ENCODE results near the gene GLYATL3.

Gene GLYATL3

GRCh38 chr6:49522710-49523593 lies 23.2 kb downstream of the GLYATL3 start:
- Histone ChIP-seq H3K4me1 (ENCODE audit: insufficient read depth, low read length, poor library complexity, severe bottlenecking) (no peaks in the 10 kb centered on the region), H3K4me2 (ENCODE audit: low read depth, low read length, poor library complexity, severe bottlenecking) (no peak overlapping the region), H3K9me2 (replicated peaks; ENCODE audit: low read depth, low read length) (no peaks in the 10 kb centered on the region), H3K27me3 (ENCODE audit: insufficient read depth, low read length, poor library complexity, severe bottlenecking) (no peaks in the 10 kb centered on the region), H2AFZ (ENCODE audit: low read length) (0 out of 2 replicates have a peak overlapping the region, but pooled peaks have one; percentile 6), H3K79me2 (ENCODE audit: insufficient read depth, low read length) (no peaks in the 10 kb centered on the region), H3K9me3 (ENCODE audit: insufficient read depth, low read depth, low read length) (no peaks in the 10 kb centered on the region), H3K4me3 (ENCODE audit: low read length, poor library complexity, severe bottlenecking) (no peak overlapping the region), H3K9ac (ENCODE audit: low read depth, low read length, poor library complexity, severe bottlenecking) (no peak overlapping the region), H4K20me1 (ENCODE audit: insufficient read depth, low read length, poor library complexity, severe bottlenecking) (no peaks in the 10 kb centered on the region), H3F3A (ENCODE audit: low read depth) (no peaks in the 10 kb centered on the region), H3K36me3 (ENCODE audit: insufficient read depth, low read length) (no peaks in the 10 kb centered on the region)
- no peak for TF ChIP-seq EZH2phosphoT487 (IDR thresholded peaks at IDR 0.05; ENCODE audit: borderline replicate concordance)
- TF ChIP-seq, protein P1, sequence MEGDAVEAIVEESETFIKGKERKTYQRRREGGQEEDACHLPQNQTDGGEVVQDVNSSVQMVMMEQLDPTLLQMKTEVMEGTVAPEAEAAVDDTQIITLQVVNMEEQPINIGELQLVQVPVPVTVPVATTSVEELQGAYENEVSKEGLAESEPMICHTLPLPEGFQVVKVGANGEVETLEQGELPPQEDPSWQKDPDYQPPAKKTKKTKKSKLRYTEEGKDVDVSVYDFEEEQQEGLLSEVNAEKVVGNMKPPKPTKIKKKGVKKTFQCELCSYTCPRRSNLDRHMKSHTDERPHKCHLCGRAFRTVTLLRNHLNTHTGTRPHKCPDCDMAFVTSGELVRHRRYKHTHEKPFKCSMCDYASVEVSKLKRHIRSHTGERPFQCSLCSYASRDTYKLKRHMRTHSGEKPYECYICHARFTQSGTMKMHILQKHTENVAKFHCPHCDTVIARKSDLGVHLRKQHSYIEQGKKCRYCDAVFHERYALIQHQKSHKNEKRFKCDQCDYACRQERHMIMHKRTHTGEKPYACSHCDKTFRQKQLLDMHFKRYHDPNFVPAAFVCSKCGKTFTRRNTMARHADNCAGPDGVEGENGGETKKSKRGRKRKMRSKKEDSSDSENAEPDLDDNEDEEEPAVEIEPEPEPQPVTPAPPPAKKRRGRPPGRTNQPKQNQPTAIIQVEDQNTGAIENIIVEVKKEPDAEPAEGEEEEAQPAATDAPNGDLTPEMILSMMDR (conservative IDR thresholded peaks at IDR 0.05; ENCODE audit: low read length): no peak

- TF ChIP-seq, protein P1 (conservative IDR thresholded peaks at IDR 0.05; ENCODE audit: low read length): no peak
- no peak for TF ChIP-seq EZH2phosphoT487 (IDR thresholded peaks at IDR 0.05; ENCODE audit: borderline replicate concordance)
- Histone ChIP-seq H3K9ac (ENCODE audit: low read depth, low read length, poor library complexity, severe bottlenecking) (no peak overlapping the region), H3K4me3 (ENCODE audit: low read length, poor library complexity, severe bottlenecking) (no peak overlapping the region), H3F3A (ENCODE audit: low read depth) (no peaks in the 10 kb centered on the region), H3K9me3 (ENCODE audit: insufficient read depth, low read depth, low read length) (no peaks in the 10 kb centered on the region), H3K4me2 (ENCODE audit: low read depth, low read length, poor library complexity, severe bottlenecking) (no peak overlapping the region), H3K9me2 (replicated peaks; ENCODE audit: low read depth, low read length) (no peaks in the 10 kb centered on the region), H3K36me3 (ENCODE audit: insufficient read depth, low read length) (no peaks in the 10 kb centered on the region), H3K79me2 (ENCODE audit: insufficient read depth, low read length) (no peaks in the 10 kb centered on the region), H3K27me3 (ENCODE audit: insufficient read depth, low read length, poor library complexity, severe bottlenecking) (no peaks in the 10 kb centered on the region), H3K4me1 (ENCODE audit: insufficient read depth, low read length, poor library complexity, severe bottlenecking) (no peaks in the 10 kb centered on the region), H4K20me1 (ENCODE audit: insufficient read depth, low read length, poor library complexity, severe bottlenecking) (no peaks in the 10 kb centered on the region), H2AFZ (ENCODE audit: low read length) (no peak overlapping the region)
These were observed 24.2 kb downstream of the GLYATL3 start for GRCh38 chr6:49523901-49524300.

- Histone ChIP-seq H3K4me2 (ENCODE audit: low read depth, low read length, poor library complexity, severe bottlenecking) (no peak overlapping the region), H2AFZ (ENCODE audit: low read length) (no peak overlapping the region), H3K9ac (ENCODE audit: low read depth, low read length, poor library complexity, severe bottlenecking) (no peak overlapping the region), H4K20me1 (ENCODE audit: insufficient read depth, low read length, poor library complexity, severe bottlenecking) (no peaks in the 10 kb centered on the region), H3K4me1 (ENCODE audit: insufficient read depth, low read length, poor library complexity, severe bottlenecking) (no peaks in the 10 kb centered on the region), H3K4me3 (ENCODE audit: low read length, poor library complexity, severe bottlenecking) (no peak overlapping the region), H3K9me2 (replicated peaks; ENCODE audit: low read depth, low read length) (no peaks in the 10 kb centered on the region), H3F3A (ENCODE audit: low read depth) (no peaks in the 10 kb centered on the region), H3K36me3 (ENCODE audit: insufficient read depth, low read length) (no peaks in the 10 kb centered on the region), H3K79me2 (ENCODE audit: insufficient read depth, low read length) (no peaks in the 10 kb centered on the region), H3K9me3 (ENCODE audit: insufficient read depth, low read depth, low read length) (no peaks in the 10 kb centered on the region), H3K27me3 (ENCODE audit: insufficient read depth, low read length, poor library complexity, severe bottlenecking) (no peaks in the 10 kb centered on the region)
- no peak for TF ChIP-seq EZH2phosphoT487 (IDR thresholded peaks at IDR 0.05; ENCODE audit: borderline replicate concordance)
- TF ChIP-seq, protein P1 (conservative IDR thresholded peaks at IDR 0.05; ENCODE audit: low read length): no peak
These were observed 24.8 kb downstream of the GLYATL3 start for GRCh38 chr6:49524541-49524940.
